NCI-H146 (cell line): ENCODE measurements around the gene UBAC2.
A peak's percentile ranks its signal among the peaks of the same experiment; 100 is the strongest.

Source experiments
- DNase-seq: peaks from one replicate; lab custom pipeline; 2025; lab: John Stamatoyannopoulos, UW

The UBAC2 gene

DNA sequence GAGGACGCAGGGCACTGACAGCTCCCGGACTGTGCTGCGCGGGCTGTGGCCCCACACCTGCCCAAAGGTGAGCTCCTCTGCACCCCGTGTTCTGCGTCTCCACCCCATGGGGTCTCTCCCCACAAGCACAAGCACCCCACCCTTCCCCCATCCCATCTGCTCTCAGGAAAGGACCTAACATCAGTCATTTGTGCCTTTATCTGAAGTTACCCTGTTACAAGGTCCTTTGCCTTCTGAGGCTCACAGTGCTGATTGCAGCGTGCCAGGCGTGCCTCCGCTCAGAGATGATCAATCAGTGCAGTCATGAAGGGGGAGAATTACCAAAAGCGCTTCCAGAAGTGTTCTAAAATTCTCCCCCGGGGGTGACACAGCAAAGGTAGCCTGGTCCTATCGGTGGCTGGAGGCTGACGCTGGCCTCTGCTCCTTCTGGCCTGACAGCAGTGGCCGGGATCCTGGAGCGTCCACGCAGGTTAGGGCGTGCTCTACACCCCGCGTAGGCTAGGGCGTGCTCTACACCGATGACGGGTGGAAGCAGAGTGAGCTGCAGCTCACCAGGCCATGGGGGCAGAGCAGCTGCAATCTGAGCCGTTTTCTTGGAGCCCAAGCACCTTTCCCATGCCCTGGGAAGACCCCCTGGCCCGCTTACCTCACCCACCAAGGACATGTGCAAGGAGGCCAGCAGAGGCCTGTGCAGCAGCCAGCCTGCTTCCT, 215.9 kb downstream of the UBAC2 start:
- no peak for DNase-seq

GRCh38 chr13:99417201-99418102, 216.8 kb downstream of the UBAC2 start:
- peak; percentile 59 for DNase-seq

DNA sequence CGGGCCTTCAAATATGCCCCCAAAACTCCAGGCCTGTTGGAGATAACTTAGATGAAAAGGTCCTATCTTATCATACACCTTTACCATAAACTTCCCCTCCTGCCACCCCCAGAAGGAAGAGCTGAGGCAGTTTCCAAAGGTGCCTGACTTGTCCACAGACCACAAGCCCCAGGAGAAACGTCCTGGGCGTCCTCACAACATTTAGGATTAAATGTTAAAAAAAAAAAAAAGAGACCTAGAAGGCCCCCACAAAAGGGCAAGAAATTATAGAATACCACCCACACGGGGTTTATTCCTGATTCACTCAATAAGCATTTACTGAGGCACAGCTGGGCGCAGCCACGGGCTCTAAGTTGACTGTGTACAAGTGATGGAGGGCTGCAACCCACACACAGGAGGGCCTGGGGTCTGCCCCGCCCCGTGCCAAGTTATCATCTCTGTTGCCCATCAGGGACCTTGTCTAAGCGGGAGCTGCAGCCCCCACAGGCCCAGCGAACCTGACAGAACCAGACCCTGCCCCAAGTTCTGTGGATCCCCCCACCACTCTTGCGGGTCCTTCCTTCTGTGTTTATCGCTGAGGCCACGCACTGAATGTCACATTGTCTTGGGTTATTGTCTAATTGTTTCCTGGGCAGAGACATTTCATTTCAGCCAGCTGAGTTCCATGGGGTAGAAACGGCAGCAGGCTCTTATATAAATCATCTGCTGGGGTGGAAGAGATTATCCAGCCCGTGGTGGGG, 217.6 kb downstream of the UBAC2 start:
- no peak for DNase-seq

DNA sequence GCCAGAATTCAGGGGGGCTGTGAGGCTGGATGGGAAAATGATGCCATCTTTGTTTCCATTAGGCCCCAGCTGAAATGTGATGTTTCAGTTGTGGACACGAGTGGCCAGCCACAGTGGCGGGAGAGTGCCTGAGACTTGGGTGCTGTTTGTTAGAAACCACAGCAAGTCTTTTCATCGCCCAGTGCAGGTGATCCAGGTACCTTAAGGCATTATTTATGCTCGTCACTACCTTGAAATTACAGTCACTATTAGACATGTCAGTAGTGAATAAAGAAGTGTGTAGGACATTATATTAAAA, 218.1 kb downstream of the UBAC2 start:
- no peak for DNase-seq

DNA sequence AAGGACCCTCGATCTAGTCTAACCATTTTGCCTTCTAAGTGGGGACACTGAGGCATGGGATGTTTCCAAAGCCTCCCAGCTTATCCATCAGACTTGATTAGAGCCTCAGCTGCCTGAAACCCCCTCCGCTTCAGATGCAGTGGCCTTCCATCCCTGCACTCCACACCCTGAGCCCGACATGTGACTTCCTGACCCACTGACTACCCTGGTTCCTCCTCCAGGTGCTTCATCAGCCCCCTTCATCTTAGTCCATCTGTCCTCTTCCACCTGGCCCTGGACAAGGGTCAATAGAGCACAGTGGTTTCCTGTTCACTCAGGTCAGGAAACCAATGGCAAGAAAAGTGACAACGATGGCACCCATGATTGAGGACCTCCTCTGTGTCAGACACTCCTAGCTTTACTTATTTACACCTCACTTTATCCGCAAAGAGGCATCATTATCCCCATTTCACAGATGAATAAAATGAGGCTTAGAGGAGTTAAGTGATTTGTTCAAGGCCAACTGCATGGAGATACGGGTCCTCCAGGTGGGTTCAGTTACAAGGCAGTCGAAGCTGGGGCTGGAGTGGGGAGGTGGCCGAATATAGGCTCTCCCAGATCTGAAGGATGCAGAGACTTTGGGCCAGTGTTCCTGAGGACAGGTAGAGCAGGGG, 219.1 kb downstream of the UBAC2 start:
- DNase-seq: no peak

DNA sequence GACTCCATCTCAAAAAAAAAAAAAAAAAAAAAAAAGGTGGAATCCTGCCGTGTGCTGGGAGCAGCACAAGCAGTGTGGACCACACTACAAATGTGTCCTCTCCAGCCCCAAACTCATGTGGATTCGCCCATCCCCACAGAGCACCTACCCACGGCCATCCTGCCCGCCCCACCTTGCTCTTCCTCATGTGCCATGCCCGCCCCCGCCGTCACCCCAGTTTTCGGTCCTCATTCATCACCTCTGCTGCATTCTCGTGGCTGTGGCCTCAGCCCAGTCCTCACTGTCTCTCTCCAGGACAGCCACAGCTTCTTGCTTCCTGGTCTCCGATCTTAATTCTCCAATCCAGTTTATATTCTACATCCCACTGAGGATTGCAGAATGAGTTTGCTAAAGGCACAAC, 220.6 kb downstream of the UBAC2 start:
- DNase-seq: no peak

DNA sequence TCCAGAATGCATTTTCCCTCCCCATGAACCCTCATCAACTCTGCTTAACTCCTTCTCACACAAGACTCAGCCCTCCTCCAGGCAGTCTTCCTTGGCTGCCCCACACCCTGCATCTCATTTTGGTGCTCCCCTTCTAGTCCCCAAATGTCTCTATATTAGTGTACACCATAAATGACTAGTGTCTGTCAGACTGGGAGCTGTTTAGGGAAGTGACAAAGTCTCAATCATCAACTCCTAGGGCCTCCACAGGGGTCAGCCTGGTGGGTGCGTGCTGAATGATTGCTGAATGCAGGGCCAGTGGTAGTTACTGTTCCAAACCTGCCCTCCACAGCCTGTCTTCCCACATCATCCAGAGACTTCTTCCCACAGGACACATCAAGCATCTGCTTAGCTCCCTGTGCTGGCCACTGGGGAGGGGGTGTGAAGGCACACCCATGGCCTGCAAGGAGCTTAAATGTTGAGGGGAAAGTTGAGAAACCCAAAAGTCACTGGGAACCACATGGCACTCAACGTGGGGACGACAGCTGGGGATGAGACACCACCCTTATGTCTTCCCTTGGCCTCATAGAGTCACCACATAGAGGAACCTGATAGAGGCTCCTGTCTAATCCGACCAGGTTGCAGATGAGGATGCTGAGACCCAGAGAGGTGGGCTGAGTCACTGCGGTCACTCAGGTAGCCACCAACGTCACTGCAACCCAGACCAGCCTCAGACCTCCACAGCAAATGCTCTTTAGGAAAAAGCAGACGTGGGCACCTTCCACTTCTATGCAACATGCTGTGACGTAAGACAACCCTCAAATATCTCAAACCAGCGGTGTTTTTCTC, 221.3 kb downstream of the UBAC2 start:
- DNase-seq: no peak

GRCh38 chr13:99422586-99423220, 222.0 kb downstream of the UBAC2 start:
- DNase-seq: no peak

- DNase-seq: no peak
These were observed 225.1 kb downstream of the UBAC2 start for GRCh38 chr13:99425485-99426341.

DNA sequence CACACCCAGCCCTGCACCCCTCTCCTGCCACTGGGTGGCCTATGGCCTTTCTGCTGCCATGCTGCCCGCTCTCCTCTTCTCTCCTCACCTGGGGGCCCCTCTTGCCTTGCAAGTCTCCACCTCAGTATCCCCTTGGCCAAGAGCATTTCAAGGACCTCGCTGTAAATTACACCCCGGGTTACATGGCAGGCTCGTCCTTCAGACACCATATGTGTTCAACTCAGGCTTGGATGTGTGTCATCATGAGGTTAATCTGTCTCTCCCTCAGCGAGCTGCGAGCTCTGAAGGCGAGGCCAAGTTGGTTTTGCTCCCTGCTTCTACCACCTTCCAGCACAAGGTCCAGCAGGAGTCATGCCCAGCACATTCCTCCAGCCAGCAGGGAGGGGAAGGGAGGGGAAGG, 225.8 kb downstream of the UBAC2 start:
- DNase-seq: no peak

DNA sequence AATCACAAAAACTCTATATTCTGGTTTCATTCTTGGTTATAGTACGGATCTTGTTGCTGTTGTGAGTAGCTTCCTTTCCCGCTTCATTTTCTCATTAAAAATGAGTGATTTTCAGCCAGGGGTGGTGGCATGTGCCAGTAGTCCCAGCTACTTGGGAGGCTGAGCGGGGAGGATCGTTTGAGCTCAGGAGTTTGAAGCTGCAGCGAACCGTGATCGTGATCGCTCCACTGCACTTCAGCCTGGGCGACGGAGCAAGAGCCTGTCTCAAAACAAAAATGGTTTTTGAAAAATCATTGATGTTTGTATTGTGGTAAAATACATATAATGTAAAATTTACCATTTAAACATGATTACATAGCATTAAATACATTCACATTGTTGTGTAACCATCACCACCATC, 229.0 kb downstream of the UBAC2 start:
- DNase-seq: no peak

GRCh38 chr13:99431927-99432608, 231.4 kb downstream of the UBAC2 start:
- no peak for DNase-seq

- peak; percentile 67 for DNase-seq
These were observed 232.2 kb downstream of the UBAC2 start for GRCh38 chr13:99432609-99433542.

DNA sequence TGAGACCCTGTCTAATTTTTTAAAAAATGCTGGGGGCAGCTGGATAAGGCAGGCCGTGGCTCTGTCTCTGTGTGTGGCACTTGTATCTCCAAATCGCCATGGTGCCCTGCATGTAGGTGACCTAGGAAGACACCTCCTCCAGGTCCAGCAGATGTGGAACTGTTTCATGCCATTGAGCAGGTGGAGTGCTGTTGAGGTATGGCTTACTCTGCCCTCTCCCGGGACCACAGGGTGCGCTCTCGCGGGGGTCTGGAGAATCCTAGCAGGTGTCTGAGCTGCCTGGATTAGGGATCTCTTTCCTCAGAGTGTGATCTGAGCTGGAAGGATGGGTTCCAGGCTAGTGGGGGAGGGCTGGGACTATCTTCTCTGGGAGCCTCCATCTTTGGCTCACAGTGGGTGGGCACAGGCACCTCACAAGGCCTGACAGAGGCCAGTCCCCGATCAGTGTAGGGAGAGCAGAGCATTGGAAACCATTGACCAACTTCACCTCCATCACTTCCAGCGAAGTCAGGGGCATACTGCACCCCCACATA, 233.0 kb downstream of the UBAC2 start:
- DNase-seq: no peak

DNA sequence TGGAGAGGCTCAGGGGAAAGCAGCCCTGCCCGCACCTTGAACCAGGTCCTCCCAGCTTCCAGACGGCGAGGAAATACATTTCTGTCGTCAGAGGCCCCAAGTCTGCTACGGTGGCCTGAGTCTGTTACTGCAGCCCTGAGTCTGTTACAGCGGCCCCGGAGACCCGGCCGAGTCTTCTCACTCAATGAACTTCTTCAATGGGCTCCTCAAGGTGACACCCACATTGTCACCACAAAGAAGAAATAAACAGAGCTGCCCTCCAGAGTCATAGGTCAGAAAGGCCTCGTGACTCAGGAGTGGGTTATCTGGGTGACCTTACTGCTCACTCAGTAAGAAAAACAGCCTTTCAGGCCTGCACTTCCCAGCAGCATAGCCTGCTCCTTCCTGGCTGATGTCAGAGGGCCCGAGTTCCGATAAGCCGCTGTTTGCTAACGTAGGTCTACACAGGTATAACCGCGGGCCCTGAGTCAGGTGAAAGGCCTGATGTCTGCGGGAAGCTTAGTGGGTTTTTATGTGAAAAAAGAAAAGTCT, 233.7 kb downstream of the UBAC2 start:
- DNase-seq: no peak

DNA sequence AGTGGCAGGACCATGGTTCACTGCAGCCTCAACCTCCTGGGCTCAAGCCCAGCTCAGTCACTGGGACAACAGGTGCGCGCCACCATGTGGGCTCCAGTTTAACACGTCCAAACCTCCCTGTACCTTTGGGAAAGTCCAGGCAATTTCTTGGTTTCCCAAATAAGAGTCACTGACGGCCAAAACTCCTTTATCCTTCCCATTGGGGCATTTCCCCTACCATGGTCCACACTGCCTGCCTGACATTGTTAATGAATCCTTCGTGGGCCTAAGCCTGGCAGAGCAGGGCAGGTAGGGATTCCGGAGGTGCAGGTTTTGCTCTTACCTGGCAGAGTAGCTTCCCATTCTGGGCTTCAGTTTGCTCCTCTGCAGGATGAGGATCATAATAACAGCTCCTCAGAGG, 234.5 kb downstream of the UBAC2 start:
- DNase-seq: no peak

GRCh38 chr13:99435998-99436397, 235.3 kb downstream of the UBAC2 start:
- DNase-seq: no peak
